GM12878 (cell line): Measurements from ENCODE around the gene UNC50. TPM values are rescaled to one million over a fixed set of nuclear protein-coding genes. Genes with fewer than 3 reads are reported as not detected.

Experiments
- ATAC-seq: fragments of 200-7000 bp; cut with Tn5 transposase; 3 replicates; pipeline ENCODE4 v1.9.1; 2020; ENCODE audit warnings: mild to moderate bottlenecking, moderate library complexity
- BruUV-seq: library from RNA; stranded (reverse); fragments of 400-500 nt; replicated peaks from 2 replicates; lab custom pipeline; 2021; lab: Mats Ljungman, UMichigan
- CTCF ChIA-PET: fragments of 300-600 bp; sonication (Branson Sonifier 250); formaldehyde crosslinking; extraction: SDS; loops from one replicate; lab custom pipeline; 2021; ENCODE audit warnings: inconsistent platforms; lab: Yijun Ruan, JAX
- POLR2A ChIA-PET: fragments of 350-600 bp; formaldehyde crosslinking; extraction: SDS; loops from one replicate; lab custom pipeline; 2021; ENCODE audit warnings: inconsistent platforms; lab: Charles Lee
- RAD21 ChIA-PET: fragments of 300-600 bp; sonication (Branson Sonifier 250); formaldehyde crosslinking; loops from one replicate; lab custom pipeline; 2023; ENCODE audit warnings: antibody characterized with exemption; ENCODE audit not compliant: unreplicated experiment; lab: Charles Lee
- SMC1A ChIA-PET: fragments of 300-600 bp; sonication (Branson Sonifier 250); formaldehyde crosslinking; loops from one replicate; lab custom pipeline; 2023; ENCODE audit not compliant: unreplicated experiment, uncharacterized antibody; lab: Charles Lee
- DNase-seq: peaks from one replicate; pipeline ENCODE4 v3.0.0-alpha.2; 2011; ENCODE audit warnings: low read depth, low spot score
- FAIRE-seq: peaks from 3 replicates; lab custom pipeline; 2011; peaks lifted over from hg19 to GRCh38; lab: Jason Lieb, UNC
- H2AFZ ChIP-seq: 2 replicates; pipeline ENCODE4 v1.6.0; 2011; ENCODE audit warnings: low read depth, low read length, control low read depth; ENCODE audit not compliant: control insufficient read depth
- H3K27ac ChIP-seq: 2 replicates; pipeline ENCODE4 v1.5.1; 2011; ENCODE audit warnings: control low read depth; ENCODE audit not compliant: control insufficient read depth, insufficient read depth
- H3K27me3 ChIP-seq, 2 experiments: replicated peaks in 1 of 2; 2 replicates each; pipeline versions ENCODE4 v1.6.0 to v1.6.1; 2011; ENCODE audit warnings: low read length in 1 of 2; ENCODE audit not compliant: control insufficient read depth in 2 of 2, insufficient read depth in 2 of 2
- H3K36me3 ChIP-seq, 2 experiments: 2 replicates each; pipeline ENCODE4 v1.5.1; 2011; ENCODE audit warnings: low read length in 1 of 2; ENCODE audit not compliant: control insufficient read depth in 2 of 2, insufficient read depth in 2 of 2
- H3K4me1 ChIP-seq: 2 replicates; pipeline ENCODE4 v1.6.1; 2011; ENCODE audit warnings: mild to moderate bottlenecking, low read length, moderate library complexity, mixed read lengths; ENCODE audit not compliant: control insufficient read depth, insufficient read depth
- H3K4me2 ChIP-seq: 2 replicates; pipeline ENCODE4 v1.6.0; 2011; ENCODE audit warnings: control low read depth; ENCODE audit not compliant: control insufficient read depth, insufficient read depth
- H3K4me3 ChIP-seq: fragments of 200-600 bp; sonication (generic); 2 replicates; pipeline ENCODE4 v1.5.1; 2016
- H3K79me2 ChIP-seq: 2 replicates; pipeline ENCODE4 v1.6.0; 2011; ENCODE audit warnings: low read length; ENCODE audit not compliant: control insufficient read depth, insufficient read depth
- H3K9ac ChIP-seq: 2 replicates; pipeline ENCODE4 v1.8.0; 2011; ENCODE audit warnings: low read length, control low read depth, mixed read lengths; ENCODE audit not compliant: control insufficient read depth, insufficient read depth
- H3K9me3 ChIP-seq: replicated peaks from 3 replicates; pipeline ENCODE4 v1.5.1; 2011; ENCODE audit warnings: mild to moderate bottlenecking, low read length; ENCODE audit not compliant: control insufficient read depth, insufficient read depth
- H4K20me1 ChIP-seq: 2 replicates; pipeline ENCODE4 v1.6.0; 2011; ENCODE audit not compliant: control insufficient read depth, insufficient read depth
- ATF2 ChIP-seq: IDR thresholded peaks from 2 replicates; pipeline ENCODE4 v1.6.1; 2012; ENCODE audit warnings: low read length, inconsistent platforms
- BRCA1 ChIP-seq: IDR thresholded peaks from 2 replicates; pipeline ENCODE4 v1.6.1; 2011; ENCODE audit warnings: low read depth, low read length, improper control_type of control experiment
- CUX1 ChIP-seq: IDR thresholded peaks from 2 replicates; pipeline ENCODE4 v1.6.1; 2012; ENCODE audit warnings: improper control_type of control experiment, low read depth, low read length; ENCODE audit not compliant: insufficient replicate concordance
- FOS ChIP-seq: IDR thresholded peaks from 3 replicates; pipeline ENCODE4 v1.6.1; 2011; ENCODE audit warnings: borderline replicate concordance; ENCODE audit not compliant: insufficient read length; ENCODE audit errors: extremely low read depth
- HSF1 ChIP-seq: fragments of 150-350 bp; IDR thresholded peaks from 2 replicates; pipeline ENCODE4 v1.6.1; 2014; ENCODE audit warnings: mild to moderate bottlenecking, low read depth, low read length
- RUNX3 ChIP-seq: IDR thresholded peaks from 2 replicates; pipeline ENCODE4 v1.6.1; 2012; ENCODE audit warnings: low read length, inconsistent platforms
- TCF12 ChIP-seq: IDR thresholded peaks from 2 replicates; pipeline ENCODE4 v1.6.1; 2011; ENCODE audit warnings: low read depth, mild to moderate bottlenecking, low read length
- ZZZ3 ChIP-seq: IDR thresholded peaks from 2 replicates; pipeline ENCODE4 v1.6.1; 2011; ENCODE audit warnings: low read depth; ENCODE audit not compliant: control insufficient read depth, insufficient read length
- WGBS: methylation state at CpG from one replicate; pipeline ENCODE4 v1.1.6; 2016; ENCODE audit warnings: low lambda C conversion rate; ENCODE audit not compliant: insufficient replicate concordance, insufficient coverage; ENCODE audit errors: missing lambda C conversion rate; 5-methylcytosine and 5-hydroxymethylcytosine counted together
- in situ Hi-C: fragments of 300-500 bp; cut with MboI; formaldehyde crosslinking; loops from 9 replicates; pipeline ENCODE4 v1.14.3; 2018; ENCODE audit warnings: mixed read lengths
- intact Hi-C: fragments of 100-400 bp; cut with micrococcal nuclease; formaldehyde crosslinking; loops from one replicate; pipeline ENCODE4 v1.14.2; 2022; ENCODE audit not compliant: unreplicated experiment
- polyA plus RNA-seq, 11 experiments: library from polyadenylated mRNA; depleted of rRNA in 4 of 11; unstranded in 6 of 11; stranded (reverse) in 5 of 11; fragments of >200 nt; fragmentation: Nextera tagmentation in 4 of 11; fragmentation: Illumina TruSeq in 1 of 11; extraction: Ambion mirVana in 4 of 11; extraction: Trizol in 1 of 11; gene quantifications; 1 replicate in 1 of 11; 2 replicates in 10 of 11; pipeline versions ENCODE4 v1.2.1 to v1.2.3, GENCODE V29; 2011 to 2016; ENCODE audit warnings: inconsistent platforms in 2 of 11, missing spikeins in 2 of 11, low read depth in 1 of 11
- total RNA-seq, 4 experiments: library from RNA; depleted of rRNA in 3 of 4; stranded (reverse); fragments of >200 nt in 3 of 4; fragmentation: Illumina TruSeq in 1 of 4; extraction: Trizol in 1 of 4; gene quantifications; 2 replicates each; pipeline versions ENCODE4 v1.2.1 to v1.2.3, GENCODE V29; 2013 to 2021

The UNC50 gene
- total and polyA plus RNA-seq, 10 of the 15 experiments (the other 5 are each of a cell fraction or from before 2014, with no cell fraction given), result 25.5 to 76.3 (median 37.8) TPM

- no peak for DNase-seq
- H4K20me1 ChIP-seq, result no peaks in the 10 kb centered on the region
- peaks cover 54 to 63% of the 10 kb centered on the region in 2 experiments for H3K36me3 ChIP-seq
- no peaks in the 10 kb centered on the region for H3K27me3 ChIP-seq
- no peaks in the 10 kb centered on the region for H3K9me3 ChIP-seq
- no TSS peak for BruUV-seq
- intact Hi-C loops (no loop called here), in situ Hi-C loops (no loop called here)
- RAD21 ChIA-PET, result no interaction called here
- ATAC-seq, result no peak
- CTCF ChIA-PET, result no interaction called here
- POLR2A ChIA-PET, result no interaction called here
- TF ChIP-seq ATF2 (no peak), ZZZ3 (no peak), BRCA1 (no peak), RUNX3 (no peak), FOS (no peak), HSF1 (no peak), CUX1 (no peak), TCF12 (no peak)
- no peak overlapping the region for H3K9ac ChIP-seq
- H3K79me2 ChIP-seq, result no peaks in the 10 kb centered on the region
- 76% methylated on average over 5 of the region's 5 CpGs for WGBS
- SMC1A ChIA-PET, result no interaction called here
- no peaks in the 10 kb centered on the region for H3K4me1 ChIP-seq
- H3K4me3 ChIP-seq, result no peak overlapping the region
- no peak overlapping the region for H2AFZ ChIP-seq
- H3K27ac ChIP-seq, result no peak overlapping the region
- FAIRE-seq, result no peak
- H3K4me2 ChIP-seq, result no peak overlapping the region
Measured at GRCh38 chr2:98572211-98572610, 36.2 kb upstream of the UNC50 start.
